Ishikawa (cell line): ENCODE results near the gene CCNH.

Source experiments
- CEBPB ChIP-seq: IDR thresholded peaks from 2 replicates; pipeline ENCODE4 v1.6.1; 2012
- CREB1 ChIP-seq: IDR thresholded peaks from 2 replicates; pipeline ENCODE4 v1.6.1; 2012; ENCODE audit warnings: low read depth
- EGR1 ChIP-seq: IDR thresholded peaks from 2 replicates; pipeline ENCODE4 v1.6.1; 2012
- EP300 ChIP-seq: IDR thresholded peaks from 2 replicates; pipeline ENCODE4 v1.6.1; 2012; ENCODE audit warnings: borderline replicate concordance
- FOXM1 ChIP-seq: IDR thresholded peaks from 2 replicates; pipeline ENCODE4 v1.6.1; 2012; ENCODE audit warnings: low read depth, borderline replicate concordance
- MAX ChIP-seq: IDR thresholded peaks from 2 replicates; pipeline ENCODE4 v1.6.1; 2012
- NFIC ChIP-seq: IDR thresholded peaks from 2 replicates; pipeline ENCODE4 v1.6.1; 2012
- RAD21 ChIP-seq: IDR thresholded peaks from 2 replicates; pipeline ENCODE4 v1.6.1; 2012; ENCODE audit warnings: low read depth
- REST ChIP-seq: IDR thresholded peaks from 2 replicates; pipeline ENCODE4 v1.6.1; 2012; ENCODE audit warnings: low read depth, mild to moderate bottlenecking
- TAF1 ChIP-seq: IDR thresholded peaks from 2 replicates; pipeline ENCODE4 v1.6.1; 2012; ENCODE audit warnings: low read depth, mild to moderate bottlenecking
- TCF12 ChIP-seq: IDR thresholded peaks from 2 replicates; pipeline ENCODE4 v1.6.1; 2012; ENCODE audit warnings: low read depth
- TEAD4 ChIP-seq: IDR thresholded peaks from 2 replicates; pipeline ENCODE4 v1.6.1; 2012
- USF1 ChIP-seq: IDR thresholded peaks from 2 replicates; pipeline ENCODE4 v1.6.1; 2012
- YY1 ChIP-seq: IDR thresholded peaks from 2 replicates; pipeline ENCODE4 v1.6.1; 2012; ENCODE audit warnings: low read depth
- ZBTB7A ChIP-seq: IDR thresholded peaks from 2 replicates; pipeline ENCODE4 v1.6.1; 2012; ENCODE audit warnings: low read depth

Gene CCNH

GRCh38 chr5:87432460-87432859 is 19.7 kb upstream of the CCNH start:
- TF ChIP-seq YY1: no peak
- no peak for TF ChIP-seq EGR1

- no peak for TF ChIP-seq EGR1
- TF ChIP-seq CEBPB: no peak
- TF ChIP-seq USF1: no peak
- no peak for TF ChIP-seq EP300
- no peak for TF ChIP-seq TCF12
These were observed 18.2 kb upstream of the CCNH start for GRCh38 chr5:87430863-87431457.

- TF ChIP-seq NFIC: no peak
- TF ChIP-seq MAX: no peak
- no peak for TF ChIP-seq YY1
- no peak for TF ChIP-seq CREB1
- TF ChIP-seq TAF1: no peak
- TF ChIP-seq USF1: no peak
- TF ChIP-seq EGR1: no peak
- TF ChIP-seq RAD21: no peak
- no peak for TF ChIP-seq EP300
- TF ChIP-seq CEBPB: no peak
- TF ChIP-seq TEAD4: no peak
- no peak for TF ChIP-seq REST
- no peak for TF ChIP-seq ZBTB7A
- TF ChIP-seq FOXM1: no peak
- no peak for TF ChIP-seq TCF12
These were observed 11.0 kb upstream of the CCNH start for GRCh38 chr5:87423755-87424154.

GRCh38 chr5:87421307-87421706 is 8.6 kb upstream of the CCNH start:
- no peak for TF ChIP-seq REST
- no peak for TF ChIP-seq TEAD4
- no peak for TF ChIP-seq NFIC
- no peak for TF ChIP-seq USF1
- TF ChIP-seq MAX: no peak
- TF ChIP-seq ZBTB7A: no peak
- TF ChIP-seq FOXM1: no peak
- TF ChIP-seq RAD21: no peak
- TF ChIP-seq TCF12: no peak
- no peak for TF ChIP-seq EGR1
- TF ChIP-seq YY1: no peak
- no peak for TF ChIP-seq EP300
- TF ChIP-seq CREB1: no peak
- no peak for TF ChIP-seq TAF1
- no peak for TF ChIP-seq CEBPB

- no peak for TF ChIP-seq CEBPB
- no peak for TF ChIP-seq FOXM1
- TF ChIP-seq REST: no peak
- TF ChIP-seq USF1: no peak
- TF ChIP-seq TCF12: no peak
- TF ChIP-seq TAF1: no peak
- no peak for TF ChIP-seq TEAD4
- no peak for TF ChIP-seq EGR1
- TF ChIP-seq CREB1: no peak
- TF ChIP-seq NFIC: no peak
- no peak for TF ChIP-seq RAD21
- TF ChIP-seq ZBTB7A: no peak
- no peak for TF ChIP-seq MAX
- TF ChIP-seq YY1: no peak
- no peak for TF ChIP-seq EP300
These were observed 5.8 kb upstream of the CCNH start for GRCh38 chr5:87418506-87418905.
